HUDEP-2 (cell line): Measurements from ENCODE around the gene FDCSP.
"Not testable (repeated sequence)": the region's sequence is repeated elsewhere in the genome, so short reads cannot be mapped to it uniquely, and the experiment has no call there.

Source experiments
- DNase-seq, 76 experiments: peaks; one replicate each; lab custom pipeline; 2025; ENCODE audit not compliant: unreplicated experiment in 76 of 76; lab: John Stamatoyannopoulos, UW

Gene FDCSP

GRCh38 chr4:70225824-70226223 is at the start of gene FDCSP:
TSS of gene FDCSP (plus strand) at chr4:70226124. CDS start at chr4:70231195, 5,071 bp downstream.
- DNase-seq = no peak

GRCh38 chr4:70177090-70177489 is 48.8 kb upstream of the FDCSP start:
- no peak for DNase-seq

GRCh38 chr4:70178075-70178660 is 47.8 kb upstream of the FDCSP start:
- no peak for DNase-seq

GRCh38 chr4:70179811-70180210 is 46.1 kb upstream of the FDCSP start:
- no peak for DNase-seq

- DNase-seq = no peak
Observed at GRCh38 chr4:70181864-70182263, 44.1 kb upstream of the FDCSP start.

GRCh38 chr4:70182517-70183167 is 43.3 kb upstream of the FDCSP start:
- no peak for DNase-seq

- peak in 42 of 76 experiments; percentile 0 to 55 (median 16) for DNase-seq
Observed at GRCh38 chr4:70183168-70183939, 42.6 kb upstream of the FDCSP start.

GRCh38 chr4:70183940-70184246 is 42.0 kb upstream of the FDCSP start:
- DNase-seq = no peak

GRCh38 chr4:70187216-70187615 is 38.7 kb upstream of the FDCSP start:
- no peak for DNase-seq

GRCh38 chr4:70190579-70190978 is 35.3 kb upstream of the FDCSP start:
- DNase-seq = no peak

GRCh38 chr4:70191647-70192046 is 34.3 kb upstream of the FDCSP start:
- DNase-seq = no peak

- DNase-seq = no peak
Observed at GRCh38 chr4:70192895-70193294, 33.0 kb upstream of the FDCSP start.

GRCh38 chr4:70195425-70195824 is 30.5 kb upstream of the FDCSP start, which contains the start of gene ODAM:
TSS of gene ODAM (plus strand) at chr4:70195725. CDS start at chr4:70196544, 819 bp downstream.
- DNase-seq = no peak

GRCh38 chr4:70196857-70197256 is 29.1 kb upstream of the FDCSP start:
- no peak for DNase-seq

- DNase-seq = no peak
Observed at GRCh38 chr4:70197842-70198241, 28.1 kb upstream of the FDCSP start.

GRCh38 chr4:70203601-70204000 is 22.3 kb upstream of the FDCSP start:
- no peak for DNase-seq

- DNase-seq = not testable (repeated sequence)
Observed at GRCh38 chr4:70212752-70213151, 13.2 kb upstream of the FDCSP start.

- not testable (repeated sequence) for DNase-seq
Observed at GRCh38 chr4:70216109-70216508, 9.8 kb upstream of the FDCSP start.

- DNase-seq = not testable (repeated sequence)
Observed at GRCh38 chr4:70216550-70216949, 9.4 kb upstream of the FDCSP start.

- DNase-seq = not testable (repeated sequence)
Observed at GRCh38 chr4:70221389-70221788, 4.5 kb upstream of the FDCSP start.

GRCh38 chr4:70221818-70222217 is 4.1 kb upstream of the FDCSP start:
- not testable (repeated sequence) for DNase-seq

- DNase-seq = no peak
Observed at GRCh38 chr4:70236125-70236524, 10.2 kb downstream of the FDCSP start.
